Esophagus muscularis mucosa (tissue), 4 donors: ENCODE measurements around the gene CCN5. TPM values are rescaled to one million over a fixed set of nuclear protein-coding genes. Genes with fewer than 3 reads are reported as not detected.

ENCODE experiments used
- DNase-seq: peaks from one replicate; pipeline ENCODE4 v3.0.0-alpha.2; 2017; ENCODE audit errors: extremely low spot score
- H3K27ac ChIP-seq, 4 donors: fragments of 200-600 bp; sonication (generic); replicated peaks in 1 of 4; 1 replicate in 3 of 4; 2 replicates in 1 of 4; pipeline ENCODE4 v1.5.1; 2016 to 2019; ENCODE audit warnings: mild to moderate bottlenecking in 1 of 4
- H3K27me3 ChIP-seq, 4 donors: fragments of 200-600 bp; sonication (generic); one replicate each; pipeline versions ENCODE4 v1.5.1 to v1.6.0; 2016 to 2019
- H3K36me3 ChIP-seq, 4 donors: fragments of 200-600 bp; sonication (generic); one replicate each; pipeline ENCODE4 v1.5.1; 2016 to 2019
- H3K4me1 ChIP-seq, 4 donors: fragments of 200-600 bp; sonication (generic); one replicate each; pipeline ENCODE4 v1.5.1; 2016 to 2019
- H3K4me3 ChIP-seq, 4 donors: fragments of 200-600 bp; sonication (generic); 1 replicate in 2 of 4; 2 replicates in 2 of 4; pipeline ENCODE4 v1.5.1; 2016 to 2019; ENCODE audit warnings: mild to moderate bottlenecking in 4 of 4, moderate library complexity in 1 of 4
- H3K9me3 ChIP-seq, 4 donors: fragments of 200-600 bp; sonication (generic); 1 replicate in 3 of 4; 2 replicates in 1 of 4; pipeline ENCODE4 v1.5.1; 2016 to 2019
- CTCF ChIP-seq, 3 experiments: fragments of 200-600 bp in 2 of 3; fragments of 450-650 bp in 1 of 3; sonication (generic) in 2 of 3; IDR thresholded peaks; one replicate each; pipeline ENCODE4 v1.5.1; 2017 to 2019; ENCODE audit warnings: antibody characterized with exemption in 3 of 3, mild to moderate bottlenecking in 2 of 3, moderate library complexity in 1 of 3
- EP300 ChIP-seq: sonication (generic); formaldehyde crosslinking; IDR thresholded peaks from one replicate; pipeline ENCODE4 v1.6.1; 2017; ENCODE audit warnings: antibody characterized with exemption
- POLR2A ChIP-seq: fragments of 450-650 bp; IDR thresholded peaks from one replicate; pipeline ENCODE4 v1.6.1; 2017; ENCODE audit warnings: antibody characterized with exemption, moderate library complexity, mild to moderate bottlenecking, low read depth
- POLR2AphosphoS5 ChIP-seq, 2 donors: sonication (generic); formaldehyde crosslinking; IDR thresholded peaks; one replicate each; pipeline ENCODE4 v1.6.1; 2017; ENCODE audit warnings: antibody characterized with exemption in 2 of 2
- WGBS: methylation state at CpG from one replicate; pipeline ENCODE4 v1.1.5; 2018; 5-methylcytosine and 5-hydroxymethylcytosine counted together
- intact Hi-C: fragments of 100-400 bp; cut with DNase I; formaldehyde crosslinking; loops from one replicate; pipeline ENCODE4 v1.15.1; 2023
- total RNA-seq, 4 donors: library from RNA; depleted of rRNA; stranded (reverse); fragments of >200 nt; gene quantifications; one replicate each; pipeline versions ENCODE4 v1.1.0 to v1.2.1, GENCODE V29; 2016

CCN5 gene
- total RNA-seq, 4 donors from 2014 or later, result 350 to 833 (median 456) TPM

GRCh38 chr20:44752099-44752931, 37.1 kb downstream of the CCN5 start:
- Histone ChIP-seq H3K27ac (no peak overlapping the region), H3K9me3 (no peaks in the 10 kb centered on the region), H3K4me3 (no peak overlapping the region), H3K4me1 (peaks cover 6 to 22% (median 19%) of the 10 kb centered on the region in 4 donors), H3K36me3 (peaks cover 0 to 3% (median 0%) of the 10 kb centered on the region in 4 donors), H3K27me3 (peaks cover 0 to 68% (median 7%) of the 10 kb centered on the region in 4 donors)
- no peak for TF ChIP-seq CTCF (IDR thresholded peaks at IDR 0.05)
- TF ChIP-seq POLR2AphosphoS5 (IDR thresholded peaks at IDR 0.05), result no peak
- TF ChIP-seq POLR2A, result no peak
- no peak for TF ChIP-seq EP300
- 69% methylated on average over 13 of the region's 17 CpGs for WGBS
- intact Hi-C loops, result no loop called here
- no peak for DNase-seq

GRCh38 chr20:44754554-44754953, 39.4 kb downstream of the CCN5 start:
- Histone ChIP-seq H3K27ac (no peak overlapping the region), H3K4me3 (no peak overlapping the region), H3K36me3 (peaks cover 0 to 3% (median 0%) of the 10 kb centered on the region in 4 donors), H3K27me3 (peaks cover 0 to 60% (median 6%) of the 10 kb centered on the region in 4 donors), H3K4me1 (peaks cover 4 to 12% (median 9%) of the 10 kb centered on the region in 4 donors), H3K9me3 (no peaks in the 10 kb centered on the region)
- 53% methylated on average over 4 of the region's 7 CpGs for WGBS
- DNase-seq, result no peak
- intact Hi-C loops, result no loop called here
- no peak for TF ChIP-seq EP300
- TF ChIP-seq CTCF (IDR thresholded peaks at IDR 0.05), result no peak
- TF ChIP-seq POLR2A, result no peak
- no peak for TF ChIP-seq POLR2AphosphoS5 (IDR thresholded peaks at IDR 0.05)

- Histone ChIP-seq H3K27me3 (peaks cover 0 to 44% (median 3%) of the 10 kb centered on the region in 4 donors), H3K9me3 (no peaks in the 10 kb centered on the region), H3K36me3 (no peaks in the 10 kb centered on the region), H3K4me3 (no peak overlapping the region), H3K4me1 (no peaks in the 10 kb centered on the region), H3K27ac (no peak overlapping the region)
- no peak for TF ChIP-seq EP300
- intact Hi-C loops, result no loop called here
- no peak for DNase-seq
- 92% methylated on average over 18 of the region's 18 CpGs for WGBS
Measured at GRCh38 chr20:44756011-44756688, 41.0 kb downstream of the CCN5 start.

GRCh38 chr20:44756956-44757355, 41.8 kb downstream of the CCN5 start:
- no peak for DNase-seq
- Histone ChIP-seq H3K9me3 (no peaks in the 10 kb centered on the region), H3K4me3 (no peak overlapping the region), H3K4me1 (peaks cover 1 to 7% (median 5%) of the 10 kb centered on the region in 4 donors), H3K27ac (no peak overlapping the region), H3K27me3 (peaks cover 0 to 36% (median under 1%) of the 10 kb centered on the region in 4 donors), H3K36me3 (no peaks in the 10 kb centered on the region)
- intact Hi-C loops, result no loop called here
- WGBS, result 88% methylated on average over 5 of the region's 5 CpGs
- no peak for TF ChIP-seq POLR2A
- TF ChIP-seq EP300, result no peak
- TF ChIP-seq CTCF (IDR thresholded peaks at IDR 0.05), result no peak
- no peak for TF ChIP-seq POLR2AphosphoS5 (IDR thresholded peaks at IDR 0.05)
